GM12865 (cell line): ENCODE measurements around the gene B4GALT2.
A peak's percentile ranks its signal among the peaks of the same experiment; 100 is the strongest.

Source experiments
- DNase-seq: peaks from one replicate; pipeline ENCODE4 v3.0.0; 2010; ENCODE audit warnings: low read depth
- H3K4me3 ChIP-seq: 2 replicates; pipeline ENCODE4 v1.5.1; 2011; ENCODE audit warnings: mild to moderate bottlenecking, low read depth, low read length, control low read depth
- CTCF ChIP-seq: IDR thresholded peaks from 2 replicates; pipeline ENCODE4 v1.5.1; 2011; ENCODE audit warnings: low read length, control low read depth, low read depth, inconsistent platforms; ENCODE audit not compliant: insufficient read depth; ENCODE audit errors: missing control alignments

The B4GALT2 gene

GRCh38 chr1:43978551-43979260 lies at the start of gene B4GALT2:
Gene B4GALT2 (plus strand): TSS chr1:43979210. CDS start chr1:43981161, 1,951 bp downstream.
- no peak for TF ChIP-seq CTCF
- H3K4me3 ChIP-seq: peak within 1 kb of the TSS; percentile 68
- DNase-seq: peak; percentile 57

GRCh38 chr1:43930168-43930948 lies 48.7 kb upstream of the B4GALT2 start:
- peak; percentile 32 for DNase-seq
- H3K4me3 ChIP-seq: no peak overlapping the region
- peak; percentile 52 for TF ChIP-seq CTCF

GRCh38 chr1:43930949-43931275 lies 48.1 kb upstream of the B4GALT2 start:
- TF ChIP-seq CTCF: no peak
- H3K4me3 ChIP-seq: no peak overlapping the region
- DNase-seq: no peak

GRCh38 chr1:43931711-43932660 lies 47.0 kb upstream of the B4GALT2 start:
- H3K4me3 ChIP-seq: no peak overlapping the region
- no peak for TF ChIP-seq CTCF
- DNase-seq: no peak

GRCh38 chr1:43932786-43933385 lies 46.1 kb upstream of the B4GALT2 start:
- no peak for TF ChIP-seq CTCF
- H3K4me3 ChIP-seq: no peak overlapping the region

GRCh38 chr1:43933386-43934100 lies 45.5 kb upstream of the B4GALT2 start, which contains the start of gene ARTN:
Gene ARTN (plus strand): TSS chr1:43933801. CDS start chr1:43935657, 1,856 bp downstream.
- no peak for TF ChIP-seq CTCF
- H3K4me3 ChIP-seq: no peak within 1 kb of the TSS
- DNase-seq: no peak

More at GRCh38 chr1:43932786-43933385, 46.1 kb upstream of the B4GALT2 start:
- DNase-seq: no peak
